D721Med (cell line): ENCODE measurements around the gene RASGEF1C.

Experiments used
- DNase-seq: peaks from one replicate; pipeline ENCODE4 v3.0.0; 2011; ENCODE audit warnings: low spot score; ENCODE audit not compliant: insufficient read length
- FAIRE-seq: peaks from 2 replicates; lab custom pipeline; 2011; peaks lifted over from hg19 to GRCh38; lab: Jason Lieb, UNC
- TF ChIP-seq, protein P1 (sequence below): IDR thresholded peaks from 2 replicates; pipeline ENCODE4 v1.5.1; 2012; ENCODE audit warnings: mild to moderate bottlenecking, control low read depth; ENCODE audit not compliant: insufficient read depth; ENCODE audit errors: missing control alignments

RASGEF1C gene

DNA sequence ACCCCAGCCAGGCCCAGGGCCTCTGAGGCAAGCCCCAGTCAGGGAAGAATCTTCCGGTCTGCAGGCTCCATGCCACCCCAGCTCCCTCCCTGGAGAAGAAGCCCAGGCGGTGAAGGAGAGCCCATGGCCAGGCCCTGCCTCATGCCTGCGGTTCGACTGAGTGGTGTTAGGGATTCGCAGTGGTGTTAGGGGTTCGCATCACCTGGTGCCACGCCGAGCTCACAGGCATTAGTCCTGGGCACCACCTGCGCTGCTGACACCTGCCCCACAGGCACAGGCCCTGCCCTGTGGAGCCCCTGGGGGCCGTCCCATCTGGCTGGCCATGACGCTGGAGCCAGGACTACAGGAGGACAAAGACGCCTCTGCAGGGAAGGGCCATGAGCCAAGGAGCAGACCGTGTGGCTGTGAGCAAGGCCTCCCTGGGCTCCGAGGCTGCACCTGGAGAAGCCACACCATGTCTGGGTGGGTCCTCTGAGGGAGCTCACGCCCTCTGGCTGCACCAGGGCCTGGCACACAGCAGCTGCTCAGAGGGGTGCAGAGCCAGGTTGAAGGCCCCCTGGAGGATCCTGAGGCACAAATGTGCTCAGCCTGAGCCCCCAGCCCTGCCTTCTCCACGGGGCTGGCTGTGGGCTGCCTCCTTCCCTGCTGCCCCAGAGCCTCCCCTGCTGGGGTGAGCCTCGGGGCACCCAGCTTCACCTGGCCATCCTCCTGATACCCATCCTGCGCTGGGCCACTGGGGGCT lies 109.8 kb downstream of the RASGEF1C start:
- DNase-seq: no peak
- TF ChIP-seq, protein P1, sequence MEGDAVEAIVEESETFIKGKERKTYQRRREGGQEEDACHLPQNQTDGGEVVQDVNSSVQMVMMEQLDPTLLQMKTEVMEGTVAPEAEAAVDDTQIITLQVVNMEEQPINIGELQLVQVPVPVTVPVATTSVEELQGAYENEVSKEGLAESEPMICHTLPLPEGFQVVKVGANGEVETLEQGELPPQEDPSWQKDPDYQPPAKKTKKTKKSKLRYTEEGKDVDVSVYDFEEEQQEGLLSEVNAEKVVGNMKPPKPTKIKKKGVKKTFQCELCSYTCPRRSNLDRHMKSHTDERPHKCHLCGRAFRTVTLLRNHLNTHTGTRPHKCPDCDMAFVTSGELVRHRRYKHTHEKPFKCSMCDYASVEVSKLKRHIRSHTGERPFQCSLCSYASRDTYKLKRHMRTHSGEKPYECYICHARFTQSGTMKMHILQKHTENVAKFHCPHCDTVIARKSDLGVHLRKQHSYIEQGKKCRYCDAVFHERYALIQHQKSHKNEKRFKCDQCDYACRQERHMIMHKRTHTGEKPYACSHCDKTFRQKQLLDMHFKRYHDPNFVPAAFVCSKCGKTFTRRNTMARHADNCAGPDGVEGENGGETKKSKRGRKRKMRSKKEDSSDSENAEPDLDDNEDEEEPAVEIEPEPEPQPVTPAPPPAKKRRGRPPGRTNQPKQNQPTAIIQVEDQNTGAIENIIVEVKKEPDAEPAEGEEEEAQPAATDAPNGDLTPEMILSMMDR: no peak
- FAIRE-seq: no peak

DNA sequence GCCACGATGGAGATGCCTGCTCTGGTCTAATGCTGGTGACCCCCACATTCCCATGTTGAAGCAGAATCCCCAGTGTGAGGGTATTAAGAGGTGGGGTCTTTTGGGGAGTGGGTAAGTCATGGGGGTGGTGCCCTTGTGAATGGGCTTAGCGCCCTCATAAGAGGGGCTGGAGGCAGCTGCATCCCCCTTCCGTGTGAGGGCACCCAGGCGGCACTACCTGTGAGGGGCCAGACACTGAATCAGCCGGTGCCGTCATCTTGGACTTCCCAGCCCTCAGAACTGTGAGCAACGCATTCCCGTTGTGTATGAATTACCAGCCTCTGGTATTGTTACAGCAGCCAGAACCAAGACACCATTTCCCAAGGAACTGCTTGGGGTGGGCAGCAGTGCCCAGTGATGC lies 110.5 kb downstream of the RASGEF1C start:
- no peak for FAIRE-seq
- DNase-seq: no peak
- TF ChIP-seq, protein P1: no peak

DNA sequence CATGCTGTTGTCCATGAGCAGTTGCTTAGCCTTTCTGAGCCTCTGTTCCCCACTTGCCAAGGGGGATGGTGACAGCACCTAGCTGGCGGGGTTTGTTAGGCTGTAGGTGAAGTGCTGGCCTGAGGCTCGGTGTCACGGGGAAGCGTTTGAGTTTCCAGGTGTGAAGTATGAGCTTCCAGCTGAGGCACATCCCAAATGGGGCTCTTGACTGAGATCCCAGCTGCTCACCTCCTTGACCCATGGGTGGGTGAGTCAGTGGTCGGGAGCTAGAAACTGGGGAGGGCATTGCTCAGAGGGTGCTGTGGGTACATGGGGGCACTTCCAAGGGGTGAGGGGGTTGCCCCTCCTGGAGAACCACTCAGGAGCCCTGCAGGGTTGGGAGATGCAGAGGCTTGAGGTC lies 111.1 kb downstream of the RASGEF1C start:
- DNase-seq (no peak), FAIRE-seq (no peak)
- TF ChIP-seq, protein P1: no peak

DNA sequence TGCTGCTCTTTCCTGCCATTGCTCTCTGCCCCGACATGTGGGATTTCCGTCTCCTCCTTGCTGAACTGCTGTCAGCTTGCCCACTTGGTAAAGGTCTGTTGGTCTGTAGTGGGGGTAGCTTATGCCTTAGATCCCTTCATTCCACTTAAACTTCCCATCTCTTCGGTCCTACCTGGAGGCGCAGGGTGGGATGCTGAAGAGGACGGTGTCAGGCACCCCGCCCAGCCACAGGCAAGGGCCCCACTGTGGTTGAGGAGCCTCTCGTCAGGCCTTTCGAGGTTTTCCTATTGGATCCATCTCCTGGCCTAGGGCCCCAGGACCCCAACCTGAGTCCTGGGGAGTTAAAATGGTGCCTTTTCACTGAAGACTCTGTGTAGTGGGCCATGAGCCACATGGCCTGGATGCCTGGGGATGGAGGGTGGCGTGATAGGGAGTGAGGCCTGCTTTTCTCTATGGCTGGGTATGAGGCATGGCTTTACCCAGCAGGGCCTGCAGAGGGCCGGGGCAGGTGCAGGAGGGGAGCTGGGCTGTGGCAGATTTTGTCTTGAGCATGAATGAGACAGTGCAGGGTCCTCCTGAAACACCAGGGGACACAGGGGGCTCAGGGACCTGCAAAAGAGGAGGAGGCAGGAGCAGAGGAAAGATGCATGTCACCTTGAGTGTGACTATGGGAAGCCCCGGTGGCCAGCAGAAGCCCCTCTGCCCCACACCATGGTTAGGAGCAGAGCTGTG lies 111.7 kb downstream of the RASGEF1C start:
- no peak for FAIRE-seq
- DNase-seq: no peak
- TF ChIP-seq, protein P1: no peak

DNA sequence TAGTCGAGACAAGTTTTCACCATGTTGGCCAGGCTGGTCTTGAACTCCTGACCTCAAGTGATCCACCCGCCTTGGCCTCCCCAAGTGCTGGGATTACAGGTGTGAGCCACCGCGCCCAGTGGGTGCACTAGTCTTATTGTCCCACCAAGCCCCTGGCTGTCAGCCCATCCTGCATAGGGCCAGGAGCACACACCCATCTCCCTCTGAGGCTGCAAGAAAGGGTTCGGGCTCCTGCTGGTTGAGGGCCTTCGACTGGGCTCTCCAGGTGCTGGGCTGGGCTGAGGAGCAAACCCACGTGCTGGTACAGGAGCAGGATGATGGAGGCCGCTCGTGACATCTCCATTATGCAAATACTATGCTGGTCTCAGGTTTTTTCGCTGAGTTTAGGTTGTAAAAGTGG lies 112.4 kb downstream of the RASGEF1C start:
- FAIRE-seq (no peak), DNase-seq (no peak)
- TF ChIP-seq, protein P1: no peak

DNA sequence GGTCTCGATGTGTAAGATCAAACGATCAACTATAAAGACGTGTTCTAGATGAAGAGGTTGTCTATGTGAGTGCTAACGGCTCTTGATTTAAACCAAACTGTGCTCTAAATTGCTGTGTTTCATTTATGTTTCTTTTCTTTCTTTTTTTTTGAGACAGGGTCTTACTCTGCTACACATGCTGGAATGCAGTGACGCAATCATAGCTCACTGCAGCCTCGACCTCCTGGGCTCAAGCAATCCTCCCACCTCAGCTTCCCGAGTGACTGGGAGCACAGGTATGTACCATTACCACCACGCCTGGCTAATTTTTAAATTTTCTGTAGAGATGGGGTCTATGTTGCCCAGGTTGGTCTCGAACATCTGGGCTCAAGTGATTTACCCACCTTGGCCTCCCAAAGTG lies 113.5 kb downstream of the RASGEF1C start:
- DNase-seq (no peak), FAIRE-seq (no peak)
- TF ChIP-seq, protein P1: no peak

DNA sequence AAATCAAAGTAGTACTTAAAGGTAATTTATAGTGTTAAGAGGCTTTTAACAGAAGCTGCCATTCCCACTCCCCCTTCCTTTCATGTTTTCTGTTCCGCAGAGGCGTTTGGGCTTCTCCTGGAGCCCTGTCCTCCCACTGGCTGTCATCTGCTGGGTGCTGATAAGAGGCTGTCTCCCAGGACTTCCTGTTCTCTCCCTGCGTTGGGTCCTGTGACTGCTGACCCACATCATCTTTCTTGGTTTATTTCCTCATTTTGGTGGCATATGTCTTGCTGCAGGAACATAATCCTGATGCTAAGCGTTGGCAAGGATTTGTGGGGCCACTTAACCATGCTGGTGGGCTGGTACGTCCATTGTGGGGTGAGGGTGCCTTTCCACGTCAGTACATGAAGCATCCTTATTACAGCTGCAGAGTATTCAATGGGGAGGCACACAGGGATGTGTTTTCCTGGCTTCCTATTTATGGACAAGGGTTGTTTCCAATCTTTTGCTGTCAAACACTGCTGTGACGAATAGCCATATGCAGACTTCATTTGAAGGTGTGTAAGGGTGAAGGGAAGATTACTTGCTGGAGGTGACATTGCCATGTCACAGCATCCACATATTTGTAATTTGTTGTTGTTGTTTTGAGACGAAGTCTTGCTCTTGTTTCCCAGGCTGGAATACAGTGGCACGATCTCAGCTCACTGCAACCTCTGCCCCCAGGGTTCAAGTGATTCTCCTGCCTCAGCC lies 115.2 kb downstream of the RASGEF1C start:
- TF ChIP-seq, protein P1: no peak
- FAIRE-seq: no peak
- DNase-seq: no peak
